KMS-11 (cell line): ENCODE data around the gene ZIC2.

Experiments
- H2AFZ ChIP-seq: fragments of 200-600 bp; sonication (generic); 2 replicates; pipeline ENCODE4 v1.6.1; 2016; ENCODE audit warnings: antibody characterized with exemption, mixed run types, low read depth
- H3K27ac ChIP-seq: fragments of 200-600 bp; sonication (generic); 2 replicates; pipeline ENCODE4 v1.6.1; 2016; ENCODE audit warnings: mild to moderate bottlenecking, mixed run types
- H3K27me3 ChIP-seq: fragments of 200-600 bp; sonication (generic); 2 replicates; pipeline ENCODE4 v1.6.1; 2017; ENCODE audit warnings: mild to moderate bottlenecking, low read depth, mixed run types, moderate library complexity; ENCODE audit not compliant: insufficient read depth
- H3K36me3 ChIP-seq: fragments of 200-600 bp; sonication (generic); 2 replicates; pipeline ENCODE4 v1.6.1; 2017; ENCODE audit warnings: mild to moderate bottlenecking, mixed run types; ENCODE audit not compliant: insufficient read depth
- H3K4me1 ChIP-seq: fragments of 200-600 bp; sonication (generic); 2 replicates; pipeline ENCODE4 v1.6.1; 2016; ENCODE audit warnings: mild to moderate bottlenecking, low read depth, mixed run types; ENCODE audit not compliant: poor library complexity, severe bottlenecking
- H3K4me2 ChIP-seq: fragments of 200-600 bp; sonication (generic); 2 replicates; pipeline ENCODE4 v1.7.0; 2016; ENCODE audit warnings: mild to moderate bottlenecking, mixed run types
- H3K4me3 ChIP-seq: fragments of 200-600 bp; sonication (generic); IDR thresholded peaks from 2 replicates; pipeline ENCODE4 v1.6.1; 2017; ENCODE audit warnings: low read depth, low read length, mixed read lengths; ENCODE audit not compliant: insufficient read depth
- H3K79me2 ChIP-seq: fragments of 200-600 bp; sonication (generic); 2 replicates; pipeline ENCODE4 v1.6.1; 2016; ENCODE audit warnings: low read depth, mixed run types; ENCODE audit not compliant: insufficient read depth
- H3K9ac ChIP-seq: fragments of 200-600 bp; sonication (generic); 2 replicates; pipeline ENCODE4 v1.6.1; 2016; ENCODE audit warnings: mild to moderate bottlenecking, mixed run types
- H4K20me1 ChIP-seq: fragments of 200-600 bp; sonication (generic); 2 replicates; pipeline ENCODE4 v1.6.1; 2016; ENCODE audit warnings: mild to moderate bottlenecking, mixed run types; ENCODE audit not compliant: insufficient read depth
- TF ChIP-seq, protein P1 (sequence below): fragments of 200-600 bp; sonication (generic); conservative IDR thresholded peaks from 2 replicates; pipeline ENCODE4 v1.6.1; 2017; ENCODE audit warnings: low read depth, mild to moderate bottlenecking, antibody characterized with exemption, low read length, moderate library complexity, mixed read lengths

Gene ZIC2

GRCh38 chr13:99972190-99972731, 9.3 kb upstream of the ZIC2 start:
- TF ChIP-seq, protein P1, sequence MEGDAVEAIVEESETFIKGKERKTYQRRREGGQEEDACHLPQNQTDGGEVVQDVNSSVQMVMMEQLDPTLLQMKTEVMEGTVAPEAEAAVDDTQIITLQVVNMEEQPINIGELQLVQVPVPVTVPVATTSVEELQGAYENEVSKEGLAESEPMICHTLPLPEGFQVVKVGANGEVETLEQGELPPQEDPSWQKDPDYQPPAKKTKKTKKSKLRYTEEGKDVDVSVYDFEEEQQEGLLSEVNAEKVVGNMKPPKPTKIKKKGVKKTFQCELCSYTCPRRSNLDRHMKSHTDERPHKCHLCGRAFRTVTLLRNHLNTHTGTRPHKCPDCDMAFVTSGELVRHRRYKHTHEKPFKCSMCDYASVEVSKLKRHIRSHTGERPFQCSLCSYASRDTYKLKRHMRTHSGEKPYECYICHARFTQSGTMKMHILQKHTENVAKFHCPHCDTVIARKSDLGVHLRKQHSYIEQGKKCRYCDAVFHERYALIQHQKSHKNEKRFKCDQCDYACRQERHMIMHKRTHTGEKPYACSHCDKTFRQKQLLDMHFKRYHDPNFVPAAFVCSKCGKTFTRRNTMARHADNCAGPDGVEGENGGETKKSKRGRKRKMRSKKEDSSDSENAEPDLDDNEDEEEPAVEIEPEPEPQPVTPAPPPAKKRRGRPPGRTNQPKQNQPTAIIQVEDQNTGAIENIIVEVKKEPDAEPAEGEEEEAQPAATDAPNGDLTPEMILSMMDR: no peak
- H3K9ac ChIP-seq: no peak overlapping the region
- no peaks in the 10 kb centered on the region for H3K36me3 ChIP-seq
- no peaks in the 10 kb centered on the region for H3K4me1 ChIP-seq
- H2AFZ ChIP-seq: no peak overlapping the region
- no peak overlapping the region for H3K4me2 ChIP-seq
- no peaks in the 10 kb centered on the region for H3K27me3 ChIP-seq
- H3K79me2 ChIP-seq: peaks cover 4% of the 10 kb centered on the region; the same call in 1 of the 2 replicates
- H3K4me3 ChIP-seq: no peak overlapping the region
- H4K20me1 ChIP-seq: no peaks in the 10 kb centered on the region
- H3K27ac ChIP-seq: no peak overlapping the region

GRCh38 chr13:99973163-99973807, 8.3 kb upstream of the ZIC2 start:
- Histone ChIP-seq H3K4me3 (no peak overlapping the region), H2AFZ (no peak overlapping the region), H3K9ac (no peak overlapping the region), H4K20me1 (no peaks in the 10 kb centered on the region), H3K27ac (no peak overlapping the region), H3K36me3 (no peaks in the 10 kb centered on the region), H3K27me3 (no peaks in the 10 kb centered on the region), H3K4me2 (no peak overlapping the region), H3K4me1 (no peaks in the 10 kb centered on the region), H3K79me2 (peaks cover 4% of the 10 kb centered on the region; the same call in 1 of the 2 replicates)
- TF ChIP-seq, protein P1: no peak

GRCh38 chr13:99973808-99974185, 7.8 kb upstream of the ZIC2 start:
- H3K4me1 ChIP-seq: no peaks in the 10 kb centered on the region
- peaks cover 4% of the 10 kb centered on the region; the same call in 1 of the 2 replicates for H3K79me2 ChIP-seq
- no peak overlapping the region for H3K4me3 ChIP-seq
- H3K9ac ChIP-seq: no peak overlapping the region
- no peaks in the 10 kb centered on the region for H3K36me3 ChIP-seq
- no peaks in the 10 kb centered on the region for H3K27me3 ChIP-seq
- no peaks in the 10 kb centered on the region for H4K20me1 ChIP-seq
- H2AFZ ChIP-seq: no peak overlapping the region
- TF ChIP-seq, protein P1: no peak
- no peak overlapping the region for H3K27ac ChIP-seq
- H3K4me2 ChIP-seq: no peak overlapping the region

GRCh38 chr13:99974296-99974938, 7.2 kb upstream of the ZIC2 start:
- TF ChIP-seq, protein P1: no peak
- H3K27me3 ChIP-seq: 0 out of 2 replicates have a peak, but pooled peaks cover 3% of the 10 kb centered on the region
- no peak overlapping the region for H3K27ac ChIP-seq

More at GRCh38 chr13:99974296-99974938, 7.2 kb upstream of the ZIC2 start:
- Histone ChIP-seq H3K9ac (no peak overlapping the region), H3K36me3 (no peaks in the 10 kb centered on the region), H4K20me1 (no peaks in the 10 kb centered on the region), H3K4me1 (no peaks in the 10 kb centered on the region), H3K79me2 (no peaks in the 10 kb centered on the region), H3K4me3 (no peak overlapping the region), H3K4me2 (no peak overlapping the region), H2AFZ (no peak overlapping the region)
